Measurements from ENCODE around the gene NFIC.

GRCh38 chr19:3365836-3366752 lies at the start of gene NFIC:
- TF ChIP-seq CTCF (IDR thresholded peaks at IDR 0.05; ENCODE audit: poor library complexity) (no peak), EZH2 (IDR thresholded peaks at IDR 0.05; ENCODE audit: borderline replicate concordance) (no peak), EZH2phosphoT487 (IDR thresholded peaks at IDR 0.05; ENCODE audit: low read depth, severe bottlenecking, unreplicated experiment) (no peak)
